ENCODE data around the gene NPR3. TPM values are rescaled to one million over a fixed set of nuclear protein-coding genes. Genes with fewer than 3 reads are reported as not detected.
"Not testable (repeated sequence)": the region's sequence is repeated elsewhere in the genome, so short reads cannot be mapped to it uniquely, and the experiment has no call there.

Gene NPR3
- total RNA-seq, 4 donors from 2014 or later, result 7.9 to 31.3 (median 13.0) TPM

- 20 to 28% methylated on average over 2 of the region's 2 CpGs for WGBS, 2 donors
Observed at GRCh38 chr5:32790411-32790951, 79.4 kb downstream of the NPR3 start.

GRCh38 chr5:32791536-32792243 lies 80.6 kb downstream of the NPR3 start:
- intact Hi-C loops (cut with DNase I), result no loop called here
- Histone ChIP-seq H3K27me3 (no peaks in the 10 kb centered on the region), H3K4me1 (no peaks in the 10 kb centered on the region), H3K4me3 (no peak overlapping the region), H3K27ac (no peak overlapping the region), H3K9me3 (peaks cover 0 to 5% (median 0%) of the 10 kb centered on the region in 3 donors), H3K36me3 (no peaks in the 10 kb centered on the region)
- 62 to 78% methylated on average over 9 of the region's 9 CpGs for WGBS, 2 donors
- TF ChIP-seq POLR2A (IDR thresholded peaks at IDR 0.05) (no peak), CTCF (IDR thresholded peaks at IDR 0.05) (no peak)
- no peak for DNase-seq

More at GRCh38 chr5:32790411-32790951, 79.4 kb downstream of the NPR3 start:
- intact Hi-C loops (cut with DNase I), result no loop called here
- no peak for TF ChIP-seq CTCF (IDR thresholded peaks at IDR 0.05)
- TF ChIP-seq POLR2A (IDR thresholded peaks at IDR 0.05), result no peak
- Histone ChIP-seq H3K36me3 (no peaks in the 10 kb centered on the region), H3K27ac (no peak overlapping the region), H3K4me1 (no peaks in the 10 kb centered on the region), H3K27me3 (no peaks in the 10 kb centered on the region), H3K9me3 (peaks cover 0 to 3% (median 0%) of the 10 kb centered on the region in 3 donors), H3K4me3 (no peak overlapping the region)
- DNase-seq, result no peak

GRCh38 chr5:32794086-32794485 lies 83.0 kb downstream of the NPR3 start:
- peaks cover 0 to 5% (median 0%) of the 10 kb centered on the region in 3 donors for H3K9me3 ChIP-seq
- no peaks in the 10 kb centered on the region for H3K27me3 ChIP-seq
- intact Hi-C loops (cut with DNase I), result no loop called here
- H3K36me3 ChIP-seq, result no peaks in the 10 kb centered on the region
- no peak overlapping the region for H3K4me3 ChIP-seq
- H3K4me1 ChIP-seq, result no peaks in the 10 kb centered on the region
- DNase-seq, result no peak
- no peak overlapping the region for H3K27ac ChIP-seq
- TF ChIP-seq CTCF (IDR thresholded peaks at IDR 0.05) (no peak), POLR2A (IDR thresholded peaks at IDR 0.05) (no peak)
- 70 to 80% methylated on average over 1 of the region's 1 CpG for WGBS, 2 donors

- no peak overlapping the region for H3K4me3 ChIP-seq
- WGBS, 2 donors, result 80 to 89% methylated on average over 7 of the region's 7 CpGs
- no peaks in the 10 kb centered on the region for H3K27me3 ChIP-seq
- H3K9me3 ChIP-seq, result peaks cover 0 to 13% (median 0%) of the 10 kb centered on the region in 3 donors
- DNase-seq, result no peak
- H3K27ac ChIP-seq, result no peak overlapping the region
- intact Hi-C loops (cut with DNase I), result no loop called here
- no peaks in the 10 kb centered on the region for H3K36me3 ChIP-seq
- H3K4me1 ChIP-seq, result no peaks in the 10 kb centered on the region
- TF ChIP-seq CTCF (IDR thresholded peaks at IDR 0.05), result no peak
- TF ChIP-seq POLR2A (IDR thresholded peaks at IDR 0.05), result no peak
Observed at GRCh38 chr5:32802764-32803163, 91.6 kb downstream of the NPR3 start.

- Histone ChIP-seq H3K4me3 (no peak overlapping the region), H3K27ac (no peak overlapping the region), H3K4me1 (no peaks in the 10 kb centered on the region), H3K36me3 (no peaks in the 10 kb centered on the region), H3K27me3 (no peaks in the 10 kb centered on the region), H3K9me3 (peaks cover 0 to 13% (median 0%) of the 10 kb centered on the region in 3 donors)
- intact Hi-C loops (cut with DNase I), result no loop called here
- no peak for DNase-seq
- TF ChIP-seq CTCF (IDR thresholded peaks at IDR 0.05) (no peak), POLR2A (IDR thresholded peaks at IDR 0.05) (no peak)
- 83 to 86% methylated on average over 3 of the region's 3 CpGs for WGBS, 2 donors
Observed at GRCh38 chr5:32803656-32804055, 92.5 kb downstream of the NPR3 start.

GRCh38 chr5:32805462-32805861 lies 94.3 kb downstream of the NPR3 start:
- H3K4me3 ChIP-seq; H3K27ac ChIP-seq; H3K9me3 ChIP-seq; H3K27me3 ChIP-seq; H3K4me1 ChIP-seq; H3K36me3 ChIP-seq; intact Hi-C loops (cut with DNase I); DNase-seq: not testable (repeated sequence)
- WGBS, 2 donors, result 94 to 100% methylated on average over 1 of the region's 1 CpG
